Activated CD4-positive, alpha-beta T cell treated with anti-CD3 and anti-CD28 coated beads for 36 hours (primary cell): ENCODE data around the gene PHKG1. TPM values are rescaled to one million over a fixed set of nuclear protein-coding genes. Genes with fewer than 3 reads are reported as not detected.
"Not testable (repeated sequence)": the region's sequence is repeated elsewhere in the genome, so short reads cannot be mapped to it uniquely, and the experiment has no call there.

Source experiments
- ATAC-seq: fragments of 200-7000 bp; cut with Tn5 transposase; one replicate; pipeline ENCODE4 v1.10.0; 2021; ENCODE audit warnings: mild to moderate bottlenecking, moderate library complexity
- CTCF ChIA-PET: fragments of 350-600 bp; sonication (Branson Sonifier 250); formaldehyde crosslinking; loops from one replicate; lab custom pipeline; 2021; ENCODE audit warnings: antibody characterized with exemption; lab: Charles Lee
- POLR2A ChIA-PET: fragments of 350-600 bp; sonication (Branson Sonifier 250); formaldehyde crosslinking; loops from one replicate; lab custom pipeline; 2021; ENCODE audit warnings: antibody characterized with exemption, inconsistent platforms; lab: Charles Lee
- DNase-seq: peaks from one replicate; pipeline ENCODE4 v3.0.0-alpha.2; 2020
- H3K27ac Mint-ChIP-seq: one replicate; pipeline ENCODE4 v1.8.0; 2021; ENCODE audit warnings: mixed read lengths
- H3K27me3 Mint-ChIP-seq: one replicate; pipeline ENCODE4 v1.8.0; 2021; ENCODE audit warnings: mixed read lengths
- H3K36me3 Mint-ChIP-seq: one replicate; pipeline ENCODE4 v1.8.0; 2021; ENCODE audit warnings: low read depth, mixed read lengths
- H3K4me1 Mint-ChIP-seq: one replicate; pipeline ENCODE4 v1.8.0; 2021; ENCODE audit warnings: mixed read lengths
- H3K4me3 Mint-ChIP-seq: one replicate; pipeline ENCODE4 v1.8.0; 2021; ENCODE audit warnings: mild to moderate bottlenecking, moderate library complexity, mixed read lengths
- H3K9me3 Mint-ChIP-seq: one replicate; pipeline ENCODE4 v1.8.0; 2021; ENCODE audit warnings: low read depth, mixed read lengths
- intact Hi-C, 2 experiments: fragments of 100-400 bp; cut with DNase I in 1 of 2; cut with micrococcal nuclease in 1 of 2; formaldehyde crosslinking; loops; one replicate each; pipeline versions ENCODE4 v1.14.2 to v1.15.1; 2022 to 2024; cut with DNase I, micrococcal nuclease
- total RNA-seq, 2 experiments: library from RNA; stranded (reverse); gene quantifications; one replicate each; pipeline ENCODE4 v1.2.3, GENCODE V29; 2021

The PHKG1 gene
- total RNA-seq, 2 experiments from 2014 or later, result 1.2 to 1.6 TPM

DNA sequence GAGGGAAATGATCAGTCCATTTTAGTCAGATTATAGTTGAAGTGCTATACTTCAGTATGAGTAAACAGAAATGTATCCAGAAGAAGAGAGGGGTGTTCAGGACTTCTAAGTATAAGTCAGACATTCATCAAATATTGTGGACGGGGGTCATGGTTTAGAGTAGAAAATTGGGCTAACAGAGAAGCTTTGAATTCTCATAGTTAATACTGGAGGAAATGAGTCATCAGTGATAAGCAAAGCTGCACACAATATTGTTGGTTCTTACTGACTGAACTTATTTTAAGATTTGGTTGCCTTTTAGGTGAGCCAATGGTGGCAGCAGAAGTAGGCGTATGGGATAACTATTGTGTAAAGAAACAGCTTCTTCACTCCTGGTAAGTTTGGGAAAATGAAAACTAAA, 30.4 kb downstream of the PHKG1 start:
- CTCF ChIA-PET, result interaction anchor here (1.1 to 1.7 kb wide), 4 partner anchors 9 to 16 kb away, joined by 3 to 6 read pairs (median 4); partner anchors contain the start of genes CCT6A and PSPH
- DNase-seq (no peak), ATAC-seq (peak; percentile 30)
- H3K4me3 Mint-ChIP-seq, result peak overlapping the region; percentile 1
- H3K9me3 Mint-ChIP-seq, result no peaks in the 10 kb centered on the region
- POLR2A ChIA-PET, result interaction anchor here (0.6 kb wide), 1 partner anchor 36 kb away, joined by 3 read pairs; no protein-coding TSS in a partner anchor
- peaks cover 53% of the 10 kb centered on the region for H3K4me1 Mint-ChIP-seq
- peak overlapping the region; percentile 84 for H3K27ac Mint-ChIP-seq
- H3K36me3 Mint-ChIP-seq, result peaks cover 61% of the 10 kb centered on the region
- no peaks in the 10 kb centered on the region for H3K27me3 Mint-ChIP-seq
- intact Hi-C loops, result no loop called here

DNA sequence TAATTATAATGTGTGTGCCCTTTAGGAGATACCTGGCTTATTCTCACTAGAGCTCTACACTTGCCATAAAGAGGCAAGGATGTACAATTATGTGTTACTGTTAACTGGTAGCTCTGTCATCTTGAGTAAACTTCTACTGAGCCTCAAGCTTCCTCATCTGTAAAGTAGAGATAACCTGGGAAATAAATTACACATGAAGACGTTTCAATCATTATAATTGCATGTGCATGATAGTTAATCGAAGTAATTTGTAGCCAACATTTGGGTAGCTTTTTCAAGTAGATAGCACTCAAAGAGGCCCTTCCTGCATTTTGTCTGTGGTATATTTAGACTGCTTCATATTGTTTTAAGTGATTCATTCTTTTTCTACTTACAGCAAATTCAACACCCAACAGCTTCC, 38.8 kb downstream of the PHKG1 start:
- peak overlapping the region; percentile 69 for H3K27ac Mint-ChIP-seq
- CTCF ChIA-PET, result interaction anchor here (0.6 to 1.6 kb wide), 3 partner anchors 8 to 27 kb away, joined by 4 to 5 read pairs (median 5); no protein-coding TSS in a partner anchor
- DNase-seq, result no peak
- H3K36me3 Mint-ChIP-seq, result peaks cover 63% of the 10 kb centered on the region
- H3K9me3 Mint-ChIP-seq, result no peaks in the 10 kb centered on the region
- H3K4me3 Mint-ChIP-seq, result peak overlapping the region; percentile 96
- no peaks in the 10 kb centered on the region for H3K27me3 Mint-ChIP-seq
- peaks cover 55% of the 10 kb centered on the region for H3K4me1 Mint-ChIP-seq
- intact Hi-C loops, result loop anchor here (5.0 kb wide), 3 partner anchors 87 to 687 kb away; partner anchors contain the start of gene LANCL2 (in 1 of the 2)
- POLR2A ChIA-PET, result no interaction called here
- no peak for ATAC-seq

DNA sequence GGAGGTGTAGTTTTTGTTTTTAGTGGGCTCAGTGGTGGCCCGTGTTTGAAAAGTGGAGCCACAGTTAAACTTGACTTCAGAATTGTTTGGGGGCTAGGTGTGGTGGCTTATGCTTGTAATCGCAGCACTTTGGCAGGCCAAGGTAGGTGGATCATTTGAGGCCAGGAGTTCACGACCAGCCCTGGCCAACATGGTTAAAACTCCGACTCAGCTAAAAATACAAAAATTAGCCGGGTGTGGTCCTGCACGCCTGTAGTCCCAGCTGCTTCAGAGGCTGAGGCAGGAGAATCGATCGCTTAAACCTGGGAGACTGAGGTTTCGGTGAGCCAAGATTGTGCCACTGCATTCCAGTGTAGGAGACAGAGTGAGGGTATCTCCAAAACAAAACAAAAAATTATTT, 39.4 kb downstream of the PHKG1 start:
- Mint-ChIP-seq H3K4me3 (peak overlapping the region; percentile 96), H3K9me3 (no peaks in the 10 kb centered on the region), H3K36me3 (peaks cover 59% of the 10 kb centered on the region), H3K4me1 (peaks cover 51% of the 10 kb centered on the region), H3K27ac (peak overlapping the region; percentile 70), H3K27me3 (no peaks in the 10 kb centered on the region)
- ChIA-PET CTCF (interaction anchor here (0.6 to 1.6 kb wide), 3 partner anchors 9 to 27 kb away, joined by 4 to 5 read pairs (median 5); no protein-coding TSS in a partner anchor), POLR2A (no interaction called here)
- ATAC-seq (no peak), DNase-seq (no peak)
- intact Hi-C loops, result loop anchor here (5.0 kb wide), 3 partner anchors 86 to 686 kb away; partner anchors contain the start of gene LANCL2 (in 1 of the 2)

DNA sequence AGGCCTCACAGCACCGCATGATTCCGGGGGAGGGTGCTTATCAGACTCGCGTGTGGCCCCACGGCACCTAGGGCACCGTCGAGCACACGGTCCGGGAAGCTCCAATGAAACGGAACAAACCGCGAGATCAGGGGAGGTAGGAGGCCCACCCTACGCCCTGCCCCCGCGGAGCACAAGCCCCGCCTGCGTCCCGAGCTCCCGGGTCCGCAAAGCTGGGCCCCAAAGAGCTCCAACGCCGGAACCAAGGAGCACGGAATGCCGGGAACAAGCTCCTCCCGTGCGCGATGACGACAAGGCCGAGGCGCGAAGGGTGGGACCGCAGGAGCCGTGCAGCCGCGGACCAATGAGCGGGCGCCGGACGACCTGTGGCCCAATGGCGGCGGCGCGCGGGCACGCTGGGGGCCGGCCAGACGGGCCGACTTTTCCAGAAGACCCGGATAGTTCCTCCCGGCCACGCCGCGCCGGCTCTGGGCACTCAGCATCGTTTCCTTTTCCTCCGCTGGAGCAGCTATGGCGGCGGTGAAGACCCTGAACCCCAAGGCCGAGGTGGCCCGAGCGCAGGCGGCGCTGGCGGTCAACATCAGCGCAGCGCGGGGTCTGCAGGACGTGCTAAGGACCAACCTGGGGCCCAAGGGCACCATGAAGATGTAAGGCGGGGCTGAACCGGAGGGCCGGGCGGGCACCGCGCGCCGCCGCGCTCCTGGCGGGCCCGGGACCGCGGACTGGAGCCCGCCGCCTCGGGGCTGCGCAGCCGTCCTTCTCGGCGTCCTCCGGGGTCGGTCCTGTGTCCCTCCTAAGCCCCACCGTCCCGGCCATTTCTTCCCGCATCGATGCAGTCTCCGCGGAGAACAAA, 41.2 kb downstream of the PHKG1 start, which contains the start of the genes CCT6A and PSPH:
Gene CCT6A (plus strand): TSS at position 427 of the 853 bp plus-strand sequence. CDS start 84 bp downstream, at position 511.
Gene PSPH (minus strand): TSS at position 106 of the 853 bp plus-strand sequence. CDS start 30,232 bp downstream, outside the sequence.
- CTCF ChIA-PET, result interaction anchor here (0.8 to 1.5 kb wide), 5 partner anchors 11 to 87 kb away, joined by 3 to 9 read pairs (median 3); no protein-coding TSS in a partner anchor
- DNase-seq (peak; percentile 95), ATAC-seq (peak; percentile 95)
- POLR2A ChIA-PET, result interaction anchor here (0.6 to 1.4 kb wide), 8 partner anchors 13 to 1293 kb away, joined by 3 to 14 read pairs (median 4); partner anchors contain the start of genes SEC61G and SUMF2
- Mint-ChIP-seq H3K36me3 (peaks cover 45% of the 10 kb centered on the region), H3K9me3 (no peaks in the 10 kb centered on the region), H3K27ac (peak within 1 kb of the TSS; percentile 95), H3K4me1 (peaks cover 49% of the 10 kb centered on the region), H3K27me3 (no peaks in the 10 kb centered on the region), H3K4me3 (peak within 1 kb of the TSS; percentile 96)
- intact Hi-C loops, result loop anchor here (1.0 to 5.0 kb wide), 12 partner anchors 13 to 684 kb away; partner anchors contain the start of genes CHCHD2 (in 2 of the 2), SUMF2 (in 2 of the 2), LANCL2 (in 1 of the 2) and MRPS17 (in 1 of the 2)

DNA sequence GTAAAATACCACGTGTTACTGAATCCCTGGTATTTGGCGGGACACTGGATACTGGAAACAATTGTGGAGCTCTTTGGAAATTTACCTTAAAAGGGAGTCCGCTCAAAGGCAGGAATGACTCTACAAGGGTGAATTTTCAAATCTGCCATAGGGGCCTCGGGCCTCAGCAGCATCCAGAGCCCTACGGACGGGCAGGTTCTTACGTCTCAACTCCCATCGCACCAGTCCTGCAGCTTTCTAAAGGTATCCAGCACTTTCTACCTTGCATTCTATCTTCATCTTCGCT, 41.8 kb downstream of the PHKG1 start:
- no peaks in the 10 kb centered on the region for H3K27me3 Mint-ChIP-seq
- ChIA-PET CTCF (interaction anchor here (0.8 to 1.5 kb wide), 6 partner anchors 10 to 86 kb away, joined by 3 to 9 read pairs (median 3); no protein-coding TSS in a partner anchor), POLR2A (interaction anchor here (0.6 to 1.4 kb wide), 8 partner anchors 14 to 1292 kb away, joined by 3 to 14 read pairs (median 4); partner anchors contain the start of genes SEC61G and SUMF2)
- peak overlapping the region; percentile 95 for H3K27ac Mint-ChIP-seq
- H3K4me3 Mint-ChIP-seq, result peak overlapping the region; percentile 96
- ATAC-seq, result no peak
- DNase-seq, result no peak
- H3K9me3 Mint-ChIP-seq, result no peaks in the 10 kb centered on the region
- intact Hi-C loops, result loop anchor here (1.0 to 5.0 kb wide), 12 partner anchors 13 to 684 kb away; partner anchors contain the start of genes CHCHD2 (in 2 of the 2), SUMF2 (in 2 of the 2), LANCL2 (in 1 of the 2) and MRPS17 (in 1 of the 2)
- H3K36me3 Mint-ChIP-seq, result peaks cover 42% of the 10 kb centered on the region
- peaks cover 47% of the 10 kb centered on the region for H3K4me1 Mint-ChIP-seq

DNA sequence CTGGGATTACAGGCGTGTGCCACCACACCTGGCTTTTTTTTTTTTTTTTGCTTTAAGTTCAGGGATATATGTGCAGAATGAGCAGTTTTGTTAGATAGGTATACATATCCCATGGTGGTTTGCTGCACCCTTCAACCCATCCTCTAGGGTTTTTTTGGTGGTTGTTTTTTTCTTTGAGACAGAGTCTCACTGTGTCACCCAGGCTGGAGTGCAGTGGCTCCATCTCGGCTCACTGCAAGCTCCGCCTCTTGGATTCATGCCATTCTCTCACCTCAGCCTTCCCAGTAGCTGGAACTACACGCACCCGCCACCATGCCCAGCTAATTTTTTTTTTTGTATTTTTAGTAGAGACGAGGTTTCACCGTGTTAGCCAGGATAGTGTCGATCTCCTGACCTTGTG, 44.0 kb downstream of the PHKG1 start:
- H3K4me3 Mint-ChIP-seq, H3K27me3 Mint-ChIP-seq, H3K9me3 Mint-ChIP-seq, ATAC-seq, CTCF ChIA-PET, H3K27ac Mint-ChIP-seq, intact Hi-C loops, POLR2A ChIA-PET, DNase-seq: not testable (repeated sequence)
- peaks cover 28% of the 10 kb centered on the region for H3K4me1 Mint-ChIP-seq
- peaks cover 27% of the 10 kb centered on the region for H3K36me3 Mint-ChIP-seq

DNA sequence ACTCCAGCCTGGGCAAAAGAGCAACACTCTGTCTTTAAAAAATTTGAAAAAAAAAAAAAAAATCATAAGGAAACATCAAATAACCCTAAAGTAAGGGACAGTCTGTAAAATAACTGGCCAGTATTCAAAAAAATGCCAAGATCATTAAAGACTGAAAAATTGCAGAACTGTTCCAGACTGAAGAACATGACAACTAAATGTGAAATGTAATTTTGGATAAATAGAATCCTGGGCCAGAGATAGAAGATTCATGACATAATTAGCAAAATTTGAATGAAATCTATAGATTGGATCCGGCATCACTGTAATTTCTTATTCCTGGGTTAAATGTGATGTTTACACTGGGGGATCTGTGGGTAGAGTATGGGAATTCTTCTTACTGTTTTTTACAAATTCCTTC, 44.5 kb downstream of the PHKG1 start:
- Mint-ChIP-seq H3K4me1 (peaks cover 23% of the 10 kb centered on the region), H3K27ac (no peak overlapping the region), H3K4me3 (no peak overlapping the region), H3K36me3 (peaks cover 23% of the 10 kb centered on the region), H3K9me3 (no peaks in the 10 kb centered on the region), H3K27me3 (no peaks in the 10 kb centered on the region)
- ChIA-PET POLR2A (no interaction called here), CTCF (no interaction called here)
- intact Hi-C loops, result no loop called here
- ATAC-seq, result no peak
- DNase-seq, result no peak

DNA sequence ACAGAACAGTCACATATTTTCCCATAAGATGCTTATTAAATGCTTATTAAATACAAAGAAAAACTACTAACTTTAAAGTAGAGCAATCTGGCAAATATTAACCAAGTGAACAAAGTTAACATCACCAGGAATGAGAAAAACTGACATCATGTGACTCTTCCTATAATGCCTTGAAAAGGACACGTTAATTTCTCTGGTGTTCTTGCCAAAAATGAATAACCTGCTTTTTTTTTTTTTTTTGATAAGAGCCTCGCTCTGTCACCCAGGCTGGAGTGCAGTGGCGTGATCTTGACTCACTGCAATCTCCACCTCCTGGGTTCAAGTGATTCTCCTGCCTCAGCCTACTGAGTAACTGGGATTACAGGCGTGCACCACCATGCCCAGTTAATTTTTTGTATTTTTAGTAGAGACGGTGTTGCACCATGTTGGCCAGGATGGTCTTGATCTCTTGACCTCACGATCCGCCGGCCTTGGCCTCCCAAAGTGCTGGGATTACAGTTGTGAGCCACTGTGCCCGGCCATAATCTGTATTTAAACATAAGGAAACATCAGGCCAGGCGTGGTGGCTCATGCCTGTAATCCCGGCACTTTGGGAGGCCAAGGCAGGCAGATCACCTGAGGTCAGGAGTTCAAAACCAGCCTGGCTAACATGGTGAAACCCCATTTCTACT, 45.2 kb downstream of the PHKG1 start:
- POLR2A ChIA-PET, result interaction anchor here (0.6 kb wide), 1 partner anchor 1149 kb away, joined by 6 read pairs; no protein-coding TSS in a partner anchor
- CTCF ChIA-PET, result not testable (repeated sequence)

DNA sequence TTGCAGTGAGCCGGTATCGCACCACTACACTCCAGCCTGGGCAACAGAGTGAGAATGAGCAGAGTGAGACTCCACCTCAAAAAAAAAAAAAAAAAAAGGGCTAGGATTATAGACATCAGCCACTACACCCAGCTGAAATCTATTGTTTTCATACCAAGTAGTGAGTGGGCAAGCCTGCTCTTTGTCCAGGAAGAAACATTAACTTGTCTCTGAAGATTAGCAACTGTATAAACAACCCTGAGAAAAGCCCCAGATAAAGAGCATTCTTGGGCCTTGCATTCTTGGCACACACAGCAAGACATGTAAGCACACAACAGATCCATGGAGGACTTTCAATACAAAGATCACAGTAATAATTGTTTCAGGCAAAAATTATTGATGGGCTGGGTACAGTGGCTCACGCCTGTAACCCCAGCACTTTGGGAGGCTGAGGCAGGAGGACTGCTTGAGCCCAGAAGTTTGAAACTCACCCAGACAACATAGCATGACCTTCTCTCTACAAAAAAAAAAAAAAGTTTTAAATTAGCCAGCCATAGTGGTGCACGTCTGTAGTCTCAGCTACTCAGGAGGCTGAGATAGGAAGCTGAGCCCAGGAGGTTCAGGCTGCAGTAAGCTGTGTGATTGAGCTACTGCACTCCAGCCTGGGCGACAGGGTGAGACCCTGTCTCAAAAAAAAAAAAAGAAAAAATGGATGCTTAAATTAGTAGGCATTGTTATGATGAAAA, 45.9 kb downstream of the PHKG1 start:
- no peak overlapping the region for H3K27ac Mint-ChIP-seq
- ChIA-PET CTCF (interaction anchor here (0.9 to 1.2 kb wide), 2 partner anchors 12 to 16 kb away, joined by 3 to 4 read pairs; no protein-coding TSS in a partner anchor), POLR2A (interaction anchor here (0.6 kb wide), 1 partner anchor 1149 kb away, joined by 6 read pairs; no protein-coding TSS in a partner anchor)
- H3K9me3 Mint-ChIP-seq, result no peaks in the 10 kb centered on the region
- intact Hi-C loops, result no loop called here
- no peak overlapping the region for H3K4me3 Mint-ChIP-seq
- no peaks in the 10 kb centered on the region for H3K27me3 Mint-ChIP-seq
- ATAC-seq, result no peak
- peaks cover 20% of the 10 kb centered on the region for H3K36me3 Mint-ChIP-seq
- H3K4me1 Mint-ChIP-seq, result peaks cover 17% of the 10 kb centered on the region
- DNase-seq, result no peak

More for the DNA sequence above, 45.2 kb downstream of the PHKG1 start:
- DNase-seq, H3K9me3 Mint-ChIP-seq, H3K27ac Mint-ChIP-seq, H3K27me3 Mint-ChIP-seq, intact Hi-C loops, ATAC-seq, H3K4me3 Mint-ChIP-seq: not testable (repeated sequence)
- Mint-ChIP-seq H3K36me3 (peaks cover 18% of the 10 kb centered on the region), H3K4me1 (peaks cover 17% of the 10 kb centered on the region)

DNA sequence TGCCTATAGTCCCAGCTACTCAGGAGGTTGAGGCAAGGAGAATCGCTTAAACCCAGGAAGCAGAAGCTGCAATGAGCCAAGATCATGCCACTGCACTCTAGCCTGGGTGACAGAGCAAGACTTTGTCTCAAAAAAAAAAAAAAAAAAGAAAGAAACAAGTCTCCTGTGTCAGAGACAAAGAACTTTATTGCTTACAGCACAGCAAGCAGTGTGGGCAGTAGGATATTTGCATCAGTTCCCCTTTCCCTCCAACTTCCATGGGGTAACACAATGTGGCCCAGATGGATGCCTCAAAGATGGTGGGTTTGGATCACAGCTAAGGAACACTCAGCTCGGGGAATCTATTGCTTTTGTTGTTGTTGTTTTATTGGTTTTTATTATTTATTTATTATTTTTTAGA, 47.0 kb downstream of the PHKG1 start:
- intact Hi-C loops, H3K9me3 Mint-ChIP-seq, H3K27ac Mint-ChIP-seq, DNase-seq, H3K4me3 Mint-ChIP-seq, POLR2A ChIA-PET, H3K27me3 Mint-ChIP-seq, ATAC-seq: not testable (repeated sequence)
- Mint-ChIP-seq H3K4me1 (peaks cover 17% of the 10 kb centered on the region), H3K36me3 (peaks cover 22% of the 10 kb centered on the region)
- CTCF ChIA-PET, result interaction anchor here (0.9 to 1.2 kb wide), 2 partner anchors 13 to 17 kb away, joined by 3 to 4 read pairs; no protein-coding TSS in a partner anchor
